Measurements from ENCODE around the gene ELOVL2. TPM values are rescaled to one million over a fixed set of nuclear protein-coding genes. Genes with fewer than 3 reads are reported as not detected.

The ELOVL2 gene
- total RNA-seq, 1 experiment from 2014 or later, result 0.07 TPM

- DNase-seq (ENCODE audit: low read depth, low spot score) (no peak), ATAC-seq (no peak)
- Histone ChIP-seq H3K4me1 (ENCODE audit: control insufficient read depth in 1 of 2, insufficient read depth in 2 of 2, low read length in 2 of 2) (no peaks in the 10 kb centered on the region), H3K9me2 (ENCODE audit: insufficient read depth) (no peaks in the 10 kb centered on the region), H4K20me1 (ENCODE audit: insufficient read depth) (no peaks in the 10 kb centered on the region), H3K36me3 (ENCODE audit: control insufficient read depth in 1 of 2, insufficient read depth in 2 of 2, low read length in 2 of 2) (no peaks in the 10 kb centered on the region), H3K79me2 (ENCODE audit: insufficient read depth, low read length) (no peaks in the 10 kb centered on the region), H2AFZ (ENCODE audit: low read depth, low read length, poor library complexity, severe bottlenecking) (no peak overlapping the region), H3K9ac (ENCODE audit: low read length) (no peak overlapping the region), H3K27ac (ENCODE audit: low read depth, low read length) (no peak overlapping the region), H3K9me3 (ENCODE audit: control insufficient read depth in 1 of 2, insufficient read depth in 1 of 2, low read depth in 1 of 2, low read length in 2 of 2) (no peaks in the 10 kb centered on the region), H3K4me2 (ENCODE audit: low read length) (no peak overlapping the region), H3K27me3 (ENCODE audit: insufficient read depth, low read length) (no peaks in the 10 kb centered on the region), H3K4me3 (replicated peaks in 1 of 2; ENCODE audit: low read depth in 1 of 2, low read length in 2 of 2) (no peak overlapping the region)
- no TSS peak for BruUV-seq (replicated peaks)
- intact Hi-C loops (cut with micrococcal nuclease), result no loop called here
- CTCF ChIA-PET, result interaction anchor here (1.1 kb wide), 1 partner anchor 121 kb away, joined by 3 read pairs; no protein-coding TSS in a partner anchor
- TF ChIP-seq CBX3 (IDR thresholded peaks at IDR 0.05; ENCODE audit: low read depth) (no peak), JUND (IDR thresholded peaks at IDR 0.05) (no peak), FOSL1 (IDR thresholded peaks at IDR 0.05; ENCODE audit: low read depth) (no peak)
- POLR2A ChIA-PET, result no interaction called here
- RAD21 ChIA-PET (ENCODE audit: low non-redundant PET in 1 of 2, low total read pairs in 2 of 2, uncharacterized antibody in 2 of 2, unreplicated experiment in 2 of 2), result no interaction called here
Observed at GRCh38 chr6:10947966-10948365, 96.1 kb downstream of the ELOVL2 start.

GRCh38 chr6:10945845-10946244, 98.3 kb downstream of the ELOVL2 start:
- ChIA-PET CTCF (no interaction called here), RAD21 (ENCODE audit: low non-redundant PET in 1 of 2, low total read pairs in 2 of 2, uncharacterized antibody in 2 of 2, unreplicated experiment in 2 of 2) (no interaction called here), POLR2A (no interaction called here)
- Histone ChIP-seq H3K27ac (ENCODE audit: low read depth, low read length) (no peak overlapping the region), H3K9me2 (ENCODE audit: insufficient read depth) (no peaks in the 10 kb centered on the region), H3K9me3 (ENCODE audit: control insufficient read depth in 1 of 2, insufficient read depth in 1 of 2, low read depth in 1 of 2, low read length in 2 of 2) (no peaks in the 10 kb centered on the region), H4K20me1 (ENCODE audit: insufficient read depth) (no peaks in the 10 kb centered on the region), H3K4me1 (ENCODE audit: control insufficient read depth in 1 of 2, insufficient read depth in 2 of 2, low read length in 2 of 2) (no peaks in the 10 kb centered on the region), H3K4me2 (ENCODE audit: low read length) (no peak overlapping the region), H3K79me2 (ENCODE audit: insufficient read depth, low read length) (no peaks in the 10 kb centered on the region), H3K4me3 (replicated peaks in 1 of 2; ENCODE audit: low read depth in 1 of 2, low read length in 2 of 2) (no peak overlapping the region), H3K9ac (ENCODE audit: low read length) (no peak overlapping the region), H3K36me3 (ENCODE audit: control insufficient read depth in 1 of 2, insufficient read depth in 2 of 2, low read length in 2 of 2) (no peaks in the 10 kb centered on the region), H3K27me3 (ENCODE audit: insufficient read depth, low read length) (no peaks in the 10 kb centered on the region), H2AFZ (ENCODE audit: low read depth, low read length, poor library complexity, severe bottlenecking) (no peak overlapping the region)
- intact Hi-C loops (cut with micrococcal nuclease), result no loop called here
- DNase-seq (ENCODE audit: low read depth, low spot score) (no peak), ATAC-seq (no peak)
- TF ChIP-seq ZBTB33 (IDR thresholded peaks at IDR 0.05; ENCODE audit: extremely low read depth, insufficient replicate concordance, low read length), result no peak
- TF ChIP-seq ELF1 (IDR thresholded peaks at IDR 0.05; ENCODE audit: borderline replicate concordance, low read depth), result no peak
- no peak for TF ChIP-seq EGR1 (IDR thresholded peaks at IDR 0.05; ENCODE audit: low read depth)
- TF ChIP-seq RAD21 (IDR thresholded peaks at IDR 0.05; ENCODE audit: low read depth), result no peak
- BruUV-seq (replicated peaks), result no TSS peak
